ENCODE data around the gene KRT81. TPM values are rescaled to one million over a fixed set of nuclear protein-coding genes. Genes with fewer than 3 reads are reported as not detected.
A peak's percentile ranks its signal among the peaks of the same experiment; 100 is the strongest.

The KRT81 gene
- total RNA-seq, 2 donors from 2014 or later, result not detected

DNA sequence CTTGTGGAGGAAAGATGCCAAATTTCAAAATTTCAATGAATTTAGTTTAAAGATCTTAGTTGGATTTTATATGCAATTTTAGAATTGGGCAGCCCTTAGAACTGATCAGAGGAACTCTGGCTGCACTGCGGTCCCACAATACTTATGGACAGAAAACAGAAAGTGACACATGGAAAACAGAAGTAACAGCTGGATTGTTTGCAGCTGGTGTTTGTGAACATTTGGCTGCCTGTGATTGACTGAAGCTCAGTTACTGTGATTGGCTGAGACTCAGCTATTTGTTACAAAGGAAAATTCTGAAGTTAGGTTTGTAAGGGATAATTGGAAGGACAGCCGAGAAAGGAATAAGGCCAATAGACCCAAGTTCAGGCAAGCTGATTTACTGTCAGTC, 26.9 kb downstream of the KRT81 start:
- no peaks in the 10 kb centered on the region for H3K36me3 ChIP-seq (ENCODE audit: control insufficient read depth, insufficient read depth, low read length)
- 89 to 96% methylated on average over 2 of the region's 2 CpGs for WGBS, 2 experiments (ENCODE audit: insufficient coverage in 1 of 2, insufficient read length in 1 of 2)

DNA sequence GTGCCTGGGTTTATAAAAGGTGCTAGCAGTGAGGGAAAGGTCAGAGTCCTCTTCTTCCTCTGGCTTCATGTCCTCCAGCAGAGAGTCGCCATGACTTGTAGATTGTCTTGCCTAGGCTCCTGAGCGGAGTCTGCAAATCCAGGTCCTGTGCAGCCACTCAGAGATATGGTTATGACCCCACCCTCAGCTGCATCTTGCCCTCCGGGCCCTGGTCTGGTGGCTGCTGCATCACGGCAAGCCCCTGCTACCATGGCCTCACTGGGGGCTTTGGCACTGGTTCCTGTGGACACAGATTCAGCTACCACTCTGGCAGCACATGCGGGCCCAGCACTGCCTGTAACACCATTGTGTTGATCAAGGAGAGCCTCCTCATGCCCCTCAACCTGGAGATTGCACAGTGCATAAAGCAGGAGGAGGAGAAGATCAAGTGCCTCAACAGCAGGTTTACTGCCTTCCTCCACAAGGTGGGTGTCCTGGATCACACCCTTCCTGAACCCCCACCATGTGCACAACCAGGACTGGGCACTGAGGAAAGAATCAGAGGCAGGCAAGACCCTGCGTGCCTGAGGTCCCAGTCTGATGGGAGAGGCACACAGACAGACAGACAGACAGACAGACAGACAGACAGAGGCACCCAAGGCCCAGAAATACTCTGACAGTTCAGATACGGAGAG, 27.4 kb downstream of the KRT81 start:
- H3K27me3 Mint-ChIP-seq (ENCODE audit: insufficient read depth), result peaks cover 38% of the 10 kb centered on the region
- Histone ChIP-seq H3K4me1 (ENCODE audit: control insufficient read depth, insufficient read depth, low read length) (no peaks in the 10 kb centered on the region), H3K9me3 (ENCODE audit: control insufficient read depth, low read length) (peaks cover 44% of the 10 kb centered on the region), H3K9ac (ENCODE audit: extremely low read depth, low read length, poor library complexity, severe bottlenecking) (no peak overlapping the region), H3K36me3 (ENCODE audit: control insufficient read depth, insufficient read depth, low read length) (no peaks in the 10 kb centered on the region), H3K27me3 (ENCODE audit: control insufficient read depth, insufficient read depth, low read length, poor library complexity, severe bottlenecking) (peaks cover 27% of the 10 kb centered on the region), H3K4me3 (ENCODE audit: low read length) (no peak overlapping the region), H3K27ac (ENCODE audit: low read depth, low read length) (no peak overlapping the region)
- WGBS, 2 experiments (ENCODE audit: insufficient coverage in 1 of 2, insufficient read length in 1 of 2), result 90 to 95% methylated on average over 7 of the region's 7 CpGs
- no peaks in the 10 kb centered on the region for H3K36me3 Mint-ChIP-seq (ENCODE audit: low read depth)
- no peak for DNase-seq
- H3K4me1 Mint-ChIP-seq, result no peaks in the 10 kb centered on the region
- no peak overlapping the region for H3K4me3 Mint-ChIP-seq
- H3K9me3 Mint-ChIP-seq, result peaks cover 38% of the 10 kb centered on the region
- TF ChIP-seq, protein P1, sequence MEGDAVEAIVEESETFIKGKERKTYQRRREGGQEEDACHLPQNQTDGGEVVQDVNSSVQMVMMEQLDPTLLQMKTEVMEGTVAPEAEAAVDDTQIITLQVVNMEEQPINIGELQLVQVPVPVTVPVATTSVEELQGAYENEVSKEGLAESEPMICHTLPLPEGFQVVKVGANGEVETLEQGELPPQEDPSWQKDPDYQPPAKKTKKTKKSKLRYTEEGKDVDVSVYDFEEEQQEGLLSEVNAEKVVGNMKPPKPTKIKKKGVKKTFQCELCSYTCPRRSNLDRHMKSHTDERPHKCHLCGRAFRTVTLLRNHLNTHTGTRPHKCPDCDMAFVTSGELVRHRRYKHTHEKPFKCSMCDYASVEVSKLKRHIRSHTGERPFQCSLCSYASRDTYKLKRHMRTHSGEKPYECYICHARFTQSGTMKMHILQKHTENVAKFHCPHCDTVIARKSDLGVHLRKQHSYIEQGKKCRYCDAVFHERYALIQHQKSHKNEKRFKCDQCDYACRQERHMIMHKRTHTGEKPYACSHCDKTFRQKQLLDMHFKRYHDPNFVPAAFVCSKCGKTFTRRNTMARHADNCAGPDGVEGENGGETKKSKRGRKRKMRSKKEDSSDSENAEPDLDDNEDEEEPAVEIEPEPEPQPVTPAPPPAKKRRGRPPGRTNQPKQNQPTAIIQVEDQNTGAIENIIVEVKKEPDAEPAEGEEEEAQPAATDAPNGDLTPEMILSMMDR (conservative IDR thresholded peaks at IDR 0.05), result no peak
- no peak overlapping the region for H3K27ac Mint-ChIP-seq

More for the DNA sequence above, 26.9 kb downstream of the KRT81 start:
- Mint-ChIP-seq H3K9me3 (peaks cover 35% of the 10 kb centered on the region), H3K4me1 (no peaks in the 10 kb centered on the region), H3K27ac (no peak overlapping the region), H3K27me3 (ENCODE audit: insufficient read depth) (peaks cover 33% of the 10 kb centered on the region), H3K36me3 (ENCODE audit: low read depth) (no peaks in the 10 kb centered on the region), H3K4me3 (no peak overlapping the region)
- Histone ChIP-seq H3K27me3 (ENCODE audit: control insufficient read depth, insufficient read depth, low read length, poor library complexity, severe bottlenecking) (peaks cover 22% of the 10 kb centered on the region), H3K9me3 (ENCODE audit: control insufficient read depth, low read length) (peaks cover 39% of the 10 kb centered on the region), H3K4me1 (ENCODE audit: control insufficient read depth, insufficient read depth, low read length) (no peaks in the 10 kb centered on the region), H3K9ac (ENCODE audit: extremely low read depth, low read length, poor library complexity, severe bottlenecking) (no peak overlapping the region), H3K4me3 (ENCODE audit: low read length) (no peak overlapping the region), H3K27ac (ENCODE audit: low read depth, low read length) (no peak overlapping the region)
- TF ChIP-seq, protein P1 (conservative IDR thresholded peaks at IDR 0.05), result no peak
- no peak for DNase-seq

DNA sequence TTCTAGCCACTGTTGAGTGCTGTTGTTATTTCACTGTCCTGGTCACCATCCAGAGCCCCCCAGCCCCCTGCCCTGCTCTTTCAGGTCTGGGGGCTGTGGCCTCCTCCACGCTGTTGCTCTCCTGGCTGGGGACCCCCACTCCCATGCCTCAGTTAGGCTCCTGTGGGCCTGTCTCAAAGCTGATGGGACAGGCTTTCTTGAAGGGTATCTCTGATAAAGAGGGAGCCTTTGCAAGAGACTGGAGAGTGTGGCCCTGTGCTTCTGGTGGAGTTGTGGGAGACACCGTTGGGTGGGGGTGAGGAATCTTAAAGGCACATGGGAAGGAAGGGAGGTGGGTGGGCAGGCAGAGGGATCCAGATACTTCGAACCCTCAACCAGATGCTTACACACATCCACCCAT, 29.0 kb downstream of the KRT81 start:
- Histone ChIP-seq H3K27me3 (ENCODE audit: control insufficient read depth, insufficient read depth, low read length, poor library complexity, severe bottlenecking) (peaks cover 43% of the 10 kb centered on the region), H3K9ac (ENCODE audit: extremely low read depth, low read length, poor library complexity, severe bottlenecking) (no peak overlapping the region), H3K9me3 (ENCODE audit: control insufficient read depth, low read length) (peaks cover 44% of the 10 kb centered on the region), H3K27ac (ENCODE audit: low read depth, low read length) (no peak overlapping the region), H3K4me3 (ENCODE audit: low read length) (peak overlapping the region; percentile 60), H3K36me3 (ENCODE audit: control insufficient read depth, insufficient read depth, low read length) (no peaks in the 10 kb centered on the region), H3K4me1 (ENCODE audit: control insufficient read depth, insufficient read depth, low read length) (no peaks in the 10 kb centered on the region)
- TF ChIP-seq, protein P1 (conservative IDR thresholded peaks at IDR 0.05), result no peak
- Mint-ChIP-seq H3K36me3 (ENCODE audit: low read depth) (no peaks in the 10 kb centered on the region), H3K4me3 (no peak overlapping the region), H3K9me3 (peaks cover 38% of the 10 kb centered on the region), H3K27ac (no peak overlapping the region), H3K4me1 (no peaks in the 10 kb centered on the region), H3K27me3 (ENCODE audit: insufficient read depth) (peaks cover 48% of the 10 kb centered on the region)
- DNase-seq, result no peak
- 96 to 100% methylated on average over 1 to 2 of the region's 3 CpGs for WGBS, 2 experiments (ENCODE audit: insufficient coverage in 1 of 2, insufficient read length in 1 of 2)
